K562 (cell line): ENCODE data around the gene DTNBP1. TPM values are rescaled to one million over a fixed set of nuclear protein-coding genes. Genes with fewer than 3 reads are reported as not detected.

Source experiments
- CREB5 ChIP-seq: fragments of 250-450 bp; sonication (Bioruptor Pico); IDR thresholded peaks from 2 replicates; pipeline ENCODE4 v1.5.0; 2020; ENCODE audit warnings: mild to moderate bottlenecking
- DACH1 ChIP-seq: fragments of 450-650 bp; IDR thresholded peaks from 2 replicates; pipeline ENCODE4 v1.6.1; 2018; ENCODE audit not compliant: partially characterized antibody
- GTF2B ChIP-seq: IDR thresholded peaks from 2 replicates; pipeline ENCODE4 v1.6.1; 2011; ENCODE audit not compliant: insufficient read length; ENCODE audit errors: extremely low read depth
- HDAC3 ChIP-seq: fragments of 450-650 bp; IDR thresholded peaks from 2 replicates; pipeline ENCODE4 v1.6.1; 2018; ENCODE audit warnings: borderline replicate concordance, mild to moderate bottlenecking, moderate library complexity; ENCODE audit not compliant: partially characterized antibody
- L3MBTL2 ChIP-seq: fragments of 450-650 bp; IDR thresholded peaks from 2 replicates; pipeline ENCODE4 v1.6.1; 2016; ENCODE audit warnings: mild to moderate bottlenecking, moderate library complexity
- MYNN ChIP-seq, 2 experiments: sonication (generic); formaldehyde crosslinking in 1 of 2; IDR thresholded peaks; 2 replicates each; pipeline versions ENCODE4 v1.5.0 to v1.6.1; 2016 to 2020; ENCODE audit warnings: antibody characterized with exemption in 1 of 2, missing genetic modification reagents in 1 of 2
- NCOA4 ChIP-seq: fragments of 450-650 bp; IDR thresholded peaks from 2 replicates; pipeline ENCODE4 v1.6.1; 2018; ENCODE audit warnings: mild to moderate bottlenecking; ENCODE audit not compliant: partially characterized antibody
- NEUROD1 ChIP-seq: fragments of 150-350 bp; IDR thresholded peaks from 2 replicates; pipeline ENCODE4 v1.6.1; 2014; ENCODE audit warnings: borderline replicate concordance, low read length, low read depth; ENCODE audit not compliant: partially characterized antibody
- POLR2AphosphoS2 ChIP-seq: IDR thresholded peaks from 2 replicates; pipeline ENCODE4 v1.6.1; 2012; ENCODE audit warnings: low read length, improper control_type of control experiment
- POLR2H ChIP-seq: IDR thresholded peaks from 2 replicates; pipeline ENCODE4 v1.6.1; 2016; ENCODE audit warnings: missing genetic modification characterization, low read depth, mild to moderate bottlenecking, control low read depth, missing compliant biosample characterization, moderate library complexity
- POLR3A ChIP-seq: IDR thresholded peaks from 2 replicates; pipeline ENCODE4 v1.6.1; 2011; ENCODE audit warnings: borderline replicate concordance, mild to moderate bottlenecking, moderate library complexity; ENCODE audit not compliant: insufficient read length, insufficient read depth; ENCODE audit errors: extremely low read depth
- PTTG1 ChIP-seq: fragments of 450-650 bp; IDR thresholded peaks from 2 replicates; pipeline ENCODE4 v1.6.1; 2016; ENCODE audit warnings: low read depth, mild to moderate bottlenecking, missing genetic modification characterization, missing compliant biosample characterization
- SFPQ ChIP-seq: fragments of 200-400 bp; formaldehyde crosslinking; IDR thresholded peaks from 2 replicates; pipeline ENCODE4 v1.6.1; 2017; ENCODE audit warnings: mild to moderate bottlenecking, low read depth, low read length, moderate library complexity
- SIN3B ChIP-seq: fragments of 450-650 bp; IDR thresholded peaks from 2 replicates; pipeline ENCODE4 v1.6.1; 2017; ENCODE audit warnings: low read depth, mild to moderate bottlenecking, moderate library complexity
- SMARCA5 ChIP-seq: fragments of 450-650 bp; IDR thresholded peaks from 2 replicates; pipeline ENCODE4 v1.6.1; 2016
- SUPT5H ChIP-seq: fragments of 450-650 bp; IDR thresholded peaks from 2 replicates; pipeline ENCODE4 v1.6.1; 2016
- TBP ChIP-seq: optimal IDR thresholded peaks from 2 replicates; pipeline ENCODE3; 2011; ENCODE audit warnings: low read depth, low read length, improper control_type of control experiment
- ZNF668 ChIP-seq: fragments of 250-450 bp; sonication (Bioruptor Pico); IDR thresholded peaks from 2 replicates; pipeline ENCODE4 v1.8.0; 2022; ENCODE audit warnings: mild to moderate bottlenecking, inconsistent platforms
- polyA plus RNA-seq, 8 experiments: library from polyadenylated mRNA; depleted of rRNA in 4 of 8; stranded (reverse) in 5 of 8; unstranded in 3 of 8; fragments of >200 nt; fragmentation: Nextera tagmentation in 2 of 8; fragmentation: Illumina TruSeq in 1 of 8; extraction: Ambion mirVana in 2 of 8; extraction: Trizol in 1 of 8; gene quantifications; 2 replicates each; pipeline versions ENCODE4 v1.2.1 to v1.2.3, GENCODE V29; 2011 to 2014; ENCODE audit warnings: inconsistent platforms in 1 of 8, missing spikeins in 1 of 8
- total RNA-seq, 7 experiments: library from RNA; depleted of rRNA in 6 of 7; stranded (reverse); fragments of >200 nt in 6 of 7; fragmentation: Illumina TruSeq in 2 of 7; extraction: Trizol in 2 of 7; gene quantifications; 2 replicates each; pipeline versions ENCODE4 v1.2.1 to v1.2.3, GENCODE V29; 2011 to 2021; ENCODE audit warnings: low replicate concordance in 1 of 7
- TF ChIP-seq, protein P1 (sequence below): conservative IDR thresholded peaks from 2 replicates; pipeline ENCODE4 v1.6.1; 2011; ENCODE audit warnings: low read depth, mild to moderate bottlenecking, low read length; ENCODE audit not compliant: control insufficient read depth
- TF ChIP-seq, protein P2 (sequence below), 2 experiments: IDR thresholded peaks; 2 replicates each; pipeline ENCODE4 v1.6.1; 2012; ENCODE audit warnings: improper control_type of control experiment in 2 of 2, low read depth in 2 of 2, low read length in 2 of 2, borderline replicate concordance in 1 of 2

DTNBP1 gene
- total and polyA plus RNA-seq, 9 of the 15 experiments (the other 6 are each of a cell fraction or from before 2014, with no cell fraction given) = 16.7 to 54.5 (median 21.4) TPM

- TF ChIP-seq ZNF668 (CRISPR knock-in tag) (peak; percentile 91), SIN3B (no peak), GTF2B (no peak), SUPT5H (no peak), CREB5 (CRISPR knock-in tag) (0 out of 2 replicates have a peak, but pooled peaks have one; percentile 58), PTTG1 (tag) (peak; percentile 81), HDAC3 (no peak), SMARCA5 (no peak), DACH1 (no peak), NCOA4 (no peak), SFPQ (no peak), MYNN (IDR thresholded peaks at IDR 0.05) (no peak), MYNN (CRISPR knock-in tag; IDR thresholded peaks at IDR 0.05) (no peak), NEUROD1 (no peak), POLR2AphosphoS2 (no peak), TBP (no peak), POLR3A (no peak), POLR2H (tag) (no peak), L3MBTL2 (no peak)
- TF ChIP-seq, protein P1, sequence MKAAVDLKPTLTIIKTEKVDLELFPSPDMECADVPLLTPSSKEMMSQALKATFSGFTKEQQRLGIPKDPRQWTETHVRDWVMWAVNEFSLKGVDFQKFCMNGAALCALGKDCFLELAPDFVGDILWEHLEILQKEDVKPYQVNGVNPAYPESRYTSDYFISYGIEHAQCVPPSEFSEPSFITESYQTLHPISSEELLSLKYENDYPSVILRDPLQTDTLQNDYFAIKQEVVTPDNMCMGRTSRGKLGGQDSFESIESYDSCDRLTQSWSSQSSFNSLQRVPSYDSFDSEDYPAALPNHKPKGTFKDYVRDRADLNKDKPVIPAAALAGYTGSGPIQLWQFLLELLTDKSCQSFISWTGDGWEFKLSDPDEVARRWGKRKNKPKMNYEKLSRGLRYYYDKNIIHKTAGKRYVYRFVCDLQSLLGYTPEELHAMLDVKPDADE = no peak
- TF ChIP-seq, protein P2, sequence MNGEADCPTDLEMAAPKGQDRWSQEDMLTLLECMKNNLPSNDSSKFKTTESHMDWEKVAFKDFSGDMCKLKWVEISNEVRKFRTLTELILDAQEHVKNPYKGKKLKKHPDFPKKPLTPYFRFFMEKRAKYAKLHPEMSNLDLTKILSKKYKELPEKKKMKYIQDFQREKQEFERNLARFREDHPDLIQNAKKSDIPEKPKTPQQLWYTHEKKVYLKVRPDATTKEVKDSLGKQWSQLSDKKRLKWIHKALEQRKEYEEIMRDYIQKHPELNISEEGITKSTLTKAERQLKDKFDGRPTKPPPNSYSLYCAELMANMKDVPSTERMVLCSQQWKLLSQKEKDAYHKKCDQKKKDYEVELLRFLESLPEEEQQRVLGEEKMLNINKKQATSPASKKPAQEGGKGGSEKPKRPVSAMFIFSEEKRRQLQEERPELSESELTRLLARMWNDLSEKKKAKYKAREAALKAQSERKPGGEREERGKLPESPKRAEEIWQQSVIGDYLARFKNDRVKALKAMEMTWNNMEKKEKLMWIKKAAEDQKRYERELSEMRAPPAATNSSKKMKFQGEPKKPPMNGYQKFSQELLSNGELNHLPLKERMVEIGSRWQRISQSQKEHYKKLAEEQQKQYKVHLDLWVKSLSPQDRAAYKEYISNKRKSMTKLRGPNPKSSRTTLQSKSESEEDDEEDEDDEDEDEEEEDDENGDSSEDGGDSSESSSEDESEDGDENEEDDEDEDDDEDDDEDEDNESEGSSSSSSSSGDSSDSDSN (IDR thresholded peaks at IDR 0.05; ENCODE audit: borderline replicate concordance in 1 of 2, low read depth in 2 of 2, low read length in 2 of 2) = no peak
These were observed 101.2 kb downstream of the DTNBP1 start (continued) for GRCh38 chr6:15561447-15562199.
